IPS DF 4.7 (cell line): Measurements from ENCODE around the gene MYH3.

ENCODE experiments used
- DNase-seq: peaks from one replicate; pipeline ENCODE4 v3.0.0-alpha.2; 2013; ENCODE audit warnings: low spot score; ENCODE audit errors: extremely low read depth

MYH3 gene

DNA sequence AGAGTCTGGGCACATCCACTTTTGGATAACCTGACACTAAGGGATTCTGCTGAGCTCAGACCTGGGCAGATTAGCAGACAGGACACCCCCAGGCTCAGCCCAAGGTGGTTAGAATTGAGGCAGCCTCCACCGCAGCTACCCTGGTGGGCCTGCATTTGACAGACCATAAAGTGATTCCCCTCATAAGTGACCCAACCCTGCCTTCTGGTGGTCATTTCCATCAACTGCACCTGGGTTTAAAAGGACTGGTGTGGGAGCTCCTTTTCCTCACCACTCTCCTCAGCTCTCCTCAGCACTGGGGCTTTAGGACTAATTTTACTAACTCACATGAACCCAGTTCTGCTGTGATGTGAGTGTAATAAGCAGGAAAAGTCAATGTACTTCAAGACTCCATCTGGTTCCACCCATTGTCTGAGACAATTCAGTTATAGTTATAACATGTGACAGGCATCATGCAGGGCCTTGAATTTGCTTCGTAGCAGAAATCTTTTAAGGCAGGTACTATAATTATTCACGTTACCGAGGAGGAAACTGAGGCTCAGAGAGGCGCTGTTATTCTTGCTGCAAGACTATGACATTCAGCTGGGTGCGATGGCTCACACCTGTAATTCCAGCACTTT is 42.5 kb downstream of the MYH3 start:
- DNase-seq = no peak

DNA sequence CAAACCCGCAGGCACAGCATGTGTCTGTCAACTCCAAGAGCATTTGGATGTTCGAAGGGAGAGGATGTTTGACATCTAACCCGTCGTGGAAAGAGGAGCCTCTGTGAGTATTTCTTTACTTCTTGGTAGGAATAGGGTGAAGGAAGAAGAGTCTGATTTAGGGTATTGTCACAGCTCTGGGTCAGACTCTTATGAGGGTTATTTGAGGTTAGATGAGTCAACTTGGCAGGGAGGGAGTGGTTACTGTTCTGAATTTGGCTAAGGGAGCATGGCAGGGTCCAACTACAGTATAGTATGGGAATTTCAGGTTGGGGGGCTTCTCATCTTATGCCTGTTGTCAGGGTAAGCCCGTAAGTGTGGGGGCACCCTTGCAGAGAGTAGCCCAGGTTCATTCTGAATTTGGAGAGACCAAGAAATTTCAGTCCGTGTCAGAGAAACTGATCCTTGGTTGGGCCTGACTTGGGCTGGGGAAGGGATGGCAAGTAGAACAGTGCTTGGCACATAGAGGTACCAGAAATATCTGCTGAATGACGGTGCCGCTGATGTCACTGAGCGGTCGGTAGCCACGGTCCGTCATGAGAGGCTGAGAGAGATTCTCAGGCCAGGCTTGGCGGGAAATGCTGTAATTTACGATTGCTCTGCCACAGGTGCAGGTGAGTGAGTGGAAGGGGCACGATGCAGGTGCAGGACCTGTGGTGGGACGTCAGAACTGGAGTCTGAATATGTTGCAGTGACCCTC is 43.2 kb downstream of the MYH3 start:
- no peak for DNase-seq

DNA sequence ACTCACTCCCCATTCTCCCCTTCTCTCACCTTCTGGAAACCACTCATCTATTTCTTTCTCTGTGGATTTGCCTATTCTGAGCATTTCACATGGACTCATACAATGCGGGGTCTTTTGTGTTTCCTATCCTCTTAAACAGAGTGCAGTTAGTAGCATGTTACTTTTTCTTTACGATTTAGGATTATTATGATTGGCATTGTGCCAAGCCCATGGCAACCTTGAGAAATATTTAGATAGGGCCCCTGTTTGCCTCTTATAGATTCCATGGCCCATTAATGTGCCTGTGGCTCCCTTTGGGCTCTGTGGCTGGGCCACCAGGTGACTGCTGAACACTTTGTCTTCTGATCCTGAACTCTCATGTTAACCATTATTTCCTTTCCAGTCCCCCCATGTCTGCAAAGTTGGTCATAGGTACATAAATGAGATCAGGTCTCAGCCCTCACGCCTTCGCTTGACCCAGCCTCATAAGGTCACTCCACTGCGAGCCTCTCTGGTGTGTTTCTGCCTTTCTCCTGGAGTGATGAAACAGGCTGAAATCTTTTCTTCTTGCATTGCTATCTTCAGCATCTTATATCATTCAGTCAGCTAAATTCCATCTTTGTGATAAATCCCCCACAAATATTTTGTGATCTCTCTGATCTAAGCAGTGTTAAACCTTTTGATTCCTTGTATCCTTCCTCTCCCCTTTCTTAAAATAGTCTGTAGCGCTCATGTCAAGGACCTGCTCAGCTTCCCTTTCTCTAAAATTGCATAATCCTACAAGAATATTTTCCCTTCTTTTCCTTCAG is 44.0 kb downstream of the MYH3 start:
- DNase-seq = no peak

DNA sequence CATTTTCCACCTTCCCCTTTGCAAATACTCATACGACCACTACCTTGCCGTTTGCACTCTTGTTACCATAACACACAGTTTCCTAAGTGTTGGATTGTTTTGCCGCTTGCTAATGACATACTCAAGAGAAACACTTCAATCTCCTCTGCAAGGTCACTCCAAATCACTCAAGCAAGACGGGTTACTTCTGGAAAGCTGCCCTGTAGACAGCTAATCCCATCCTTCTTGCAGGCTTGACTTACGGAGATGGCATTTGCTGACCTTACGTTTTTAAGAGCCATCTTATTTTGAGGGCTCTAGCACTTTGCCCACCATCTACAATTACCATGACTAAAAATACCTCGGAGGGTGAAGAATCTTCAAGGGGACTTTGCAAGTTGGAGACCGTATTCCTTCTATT is 46.2 kb downstream of the MYH3 start:
- DNase-seq = no peak

DNA sequence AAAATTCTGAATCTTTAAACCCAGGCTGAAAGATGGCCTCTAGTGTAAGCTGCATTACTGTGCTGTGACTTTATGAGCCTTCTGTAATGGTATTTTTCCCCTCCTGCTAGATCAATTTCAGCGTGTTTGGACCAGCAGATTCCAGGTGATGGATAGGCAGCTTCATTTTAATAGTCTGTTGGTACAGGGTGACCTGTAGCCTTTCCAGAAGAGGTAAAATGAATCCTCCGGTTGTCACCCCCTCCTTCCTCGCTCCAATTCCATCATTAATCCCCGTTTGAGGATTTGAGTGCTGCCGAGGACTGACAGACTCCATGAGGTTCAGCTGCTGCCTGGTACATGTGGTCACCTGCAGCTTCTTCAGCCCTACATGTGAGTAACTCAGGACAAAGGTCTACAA is 48.9 kb downstream of the MYH3 start:
- DNase-seq = no peak

DNA sequence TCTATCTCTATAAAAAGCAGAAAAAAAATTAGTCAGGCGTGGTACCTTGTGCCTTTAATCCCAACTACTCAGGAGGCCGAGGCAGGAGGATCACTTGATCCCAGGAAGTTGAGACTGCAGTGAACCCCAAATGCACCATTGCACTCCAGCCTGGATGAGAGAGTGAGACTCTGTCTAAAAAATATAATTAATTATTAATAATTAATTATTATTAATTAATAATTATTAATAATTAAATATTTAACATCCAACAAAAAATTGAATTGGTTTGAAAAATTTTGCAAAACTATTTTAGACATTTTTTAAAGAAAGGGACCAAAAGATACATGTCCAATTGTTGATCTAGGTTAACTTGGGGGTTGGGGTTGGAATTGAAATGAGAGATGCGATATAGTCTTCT is 51.0 kb downstream of the MYH3 start:
- DNase-seq = no peak

DNA sequence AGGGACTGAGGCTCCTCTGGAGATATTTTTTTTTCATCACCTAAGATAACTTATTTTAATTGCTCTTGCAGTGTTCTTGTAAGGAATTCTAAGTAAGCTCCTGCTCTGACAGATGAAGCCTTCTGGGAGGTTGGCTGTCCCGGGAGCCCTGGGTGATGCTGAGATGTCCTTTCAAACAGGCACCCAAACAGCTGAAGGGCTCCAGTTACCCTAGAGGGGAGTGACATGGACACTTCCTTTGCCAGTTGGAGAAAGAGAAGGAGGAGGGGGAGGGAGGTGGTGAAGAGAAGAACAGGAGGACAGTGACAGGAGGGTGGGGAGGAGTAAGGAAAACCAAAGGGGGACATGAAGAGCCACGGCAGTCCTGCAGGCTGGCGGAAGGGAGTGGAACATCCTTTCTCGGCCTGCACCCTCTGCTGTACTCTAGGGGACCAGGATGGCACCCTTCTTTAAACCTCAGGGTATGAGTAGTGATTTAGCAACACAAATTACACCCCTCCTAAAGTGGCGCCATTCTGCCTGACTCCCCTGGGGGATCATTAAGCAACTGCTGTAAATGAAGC is 51.8 kb downstream of the MYH3 start:
- DNase-seq = no peak

DNA sequence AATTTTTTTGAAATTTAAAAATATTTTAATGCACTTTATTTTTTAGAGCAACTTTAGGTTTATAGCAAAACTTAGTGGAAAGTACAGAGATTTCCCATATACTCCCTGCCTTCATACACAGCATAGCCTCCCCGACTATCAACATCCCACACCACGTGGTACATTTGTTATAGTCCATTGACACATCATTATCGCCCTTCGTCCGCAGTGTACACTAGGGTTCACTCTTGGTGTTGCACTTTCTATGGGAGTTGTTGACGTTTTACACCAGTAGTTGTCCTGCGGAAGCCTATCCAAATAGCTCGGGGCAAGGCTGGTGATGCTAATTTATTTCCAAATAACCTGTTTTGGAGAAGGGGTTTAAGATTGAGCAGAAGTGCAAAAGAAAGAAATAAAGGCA is 52.6 kb downstream of the MYH3 start:
- DNase-seq = no peak

DNA sequence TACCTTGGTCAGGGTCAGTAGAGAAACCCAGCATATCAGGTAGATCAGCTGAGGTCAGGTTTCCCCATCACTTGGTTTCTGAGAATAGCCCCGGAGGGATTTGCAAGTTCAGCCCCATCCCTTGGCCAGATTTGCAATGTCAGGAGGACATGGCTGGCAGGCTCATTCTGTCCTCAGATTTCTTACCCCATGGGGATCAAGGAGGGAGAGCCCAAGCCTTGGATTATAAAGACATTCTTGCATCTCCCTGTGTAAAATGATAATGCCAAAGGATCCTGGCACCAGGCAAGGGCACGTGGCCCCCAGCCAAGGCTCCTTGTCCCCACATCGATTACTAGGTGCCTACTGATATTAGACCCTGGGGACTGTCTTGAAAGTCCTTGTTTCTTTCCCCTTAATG is 53.2 kb downstream of the MYH3 start:
- DNase-seq = no peak

DNA sequence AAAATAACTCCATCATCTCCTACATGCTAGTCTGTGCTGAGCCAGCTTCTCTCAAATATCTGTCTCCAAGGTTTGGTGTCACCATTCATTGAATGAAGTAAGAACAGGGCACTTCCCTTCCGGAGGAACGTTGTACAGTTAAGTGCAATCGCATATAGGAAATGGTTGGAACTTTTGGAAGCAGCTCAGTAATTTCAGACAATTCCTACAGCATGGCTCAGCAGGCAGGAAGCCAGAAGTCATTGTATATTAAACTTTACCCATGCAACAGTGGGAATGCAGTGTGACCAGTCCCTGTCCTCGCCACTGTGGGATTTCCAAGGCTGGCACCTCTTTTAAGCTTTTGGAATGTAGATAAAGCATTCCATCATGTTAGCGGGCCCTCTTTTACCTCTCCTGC is 56.5 kb downstream of the MYH3 start:
- no peak for DNase-seq

DNA sequence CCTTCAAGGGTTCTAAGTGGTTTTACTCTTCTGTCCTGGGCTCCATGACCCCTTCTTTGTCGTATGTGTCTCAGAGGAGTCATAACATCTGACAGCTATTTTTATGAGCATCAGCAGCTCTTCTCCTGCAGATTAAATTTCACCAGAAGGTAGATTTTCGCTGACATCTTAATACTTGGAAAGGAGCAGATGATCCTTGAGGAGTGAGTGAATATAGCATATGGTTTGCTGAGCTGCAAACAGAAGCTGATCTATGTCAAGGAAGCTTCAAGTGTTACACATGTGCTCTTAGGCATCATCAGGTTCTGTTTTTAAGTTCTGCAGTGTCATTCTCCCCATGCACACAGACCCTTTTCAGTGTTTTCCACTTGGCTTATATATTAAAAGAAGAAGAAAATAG is 58.5 kb downstream of the MYH3 start:
- no peak for DNase-seq

DNA sequence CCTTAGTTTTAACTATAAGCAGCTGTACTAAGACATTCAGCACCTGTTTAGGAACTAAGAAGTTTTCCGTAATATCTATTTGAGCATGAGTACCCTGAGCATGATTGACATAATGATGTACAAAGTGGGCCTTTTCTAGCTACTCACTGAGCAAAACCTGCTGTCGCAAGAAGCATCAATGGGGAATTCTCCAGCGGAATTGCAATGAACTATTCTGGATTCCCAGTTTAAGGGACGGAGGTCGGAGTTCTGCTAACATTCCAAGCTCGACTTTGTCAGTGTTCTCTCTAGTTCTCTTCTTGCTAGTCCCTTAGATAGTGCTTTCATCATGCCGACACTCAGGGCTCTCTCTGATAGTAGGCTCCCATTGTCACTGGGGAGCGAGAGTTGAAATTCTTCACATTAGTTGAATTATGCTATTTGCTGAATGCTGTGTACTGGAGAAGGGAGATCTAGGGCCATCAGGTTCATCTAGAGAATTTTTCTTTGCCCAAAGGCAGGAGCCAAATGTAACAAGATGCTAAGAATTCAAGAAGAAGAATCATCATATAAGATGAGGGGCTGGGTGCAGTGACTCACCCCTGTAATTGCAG is 67.5 kb downstream of the MYH3 start:
- no peak for DNase-seq

DNA sequence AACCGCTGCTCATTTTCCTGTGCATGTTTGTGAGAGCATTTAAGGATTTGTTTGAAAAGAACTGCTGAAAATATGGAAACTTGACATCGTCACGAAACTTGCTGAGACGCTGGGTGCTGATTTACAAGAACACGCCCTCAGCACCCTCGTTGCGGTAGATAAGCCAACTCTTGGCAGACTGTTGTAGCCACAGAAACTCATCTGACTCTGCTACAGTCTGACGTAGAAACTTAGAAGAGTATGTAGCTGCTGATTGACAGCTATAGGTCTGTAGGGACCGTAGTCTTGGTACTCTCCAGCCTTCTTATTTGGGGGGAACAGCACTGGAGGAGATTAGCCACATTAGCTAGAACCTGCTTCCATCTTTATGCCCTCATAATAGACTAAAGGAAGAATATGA is 71.6 kb downstream of the MYH3 start:
- no peak for DNase-seq

DNA sequence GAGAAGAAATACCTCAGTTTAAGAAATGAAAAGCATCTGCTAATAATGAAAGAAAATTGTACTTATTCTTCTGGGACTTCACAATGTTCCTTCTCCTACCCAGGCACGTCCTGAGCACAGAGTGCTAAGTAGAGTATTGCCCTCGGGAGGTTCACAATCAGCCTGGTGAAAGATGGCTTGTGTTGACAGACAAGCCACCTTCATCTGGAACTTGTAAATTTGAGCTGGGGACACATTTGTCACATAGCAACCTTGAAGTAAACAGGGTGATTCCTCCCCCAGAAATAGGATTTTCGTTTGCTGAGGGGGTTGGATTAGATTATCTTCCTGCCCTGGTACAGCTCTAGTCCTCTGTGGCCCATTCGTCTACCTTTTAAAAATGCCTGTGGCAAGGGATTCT is 73.3 kb downstream of the MYH3 start:
- no peak for DNase-seq

DNA sequence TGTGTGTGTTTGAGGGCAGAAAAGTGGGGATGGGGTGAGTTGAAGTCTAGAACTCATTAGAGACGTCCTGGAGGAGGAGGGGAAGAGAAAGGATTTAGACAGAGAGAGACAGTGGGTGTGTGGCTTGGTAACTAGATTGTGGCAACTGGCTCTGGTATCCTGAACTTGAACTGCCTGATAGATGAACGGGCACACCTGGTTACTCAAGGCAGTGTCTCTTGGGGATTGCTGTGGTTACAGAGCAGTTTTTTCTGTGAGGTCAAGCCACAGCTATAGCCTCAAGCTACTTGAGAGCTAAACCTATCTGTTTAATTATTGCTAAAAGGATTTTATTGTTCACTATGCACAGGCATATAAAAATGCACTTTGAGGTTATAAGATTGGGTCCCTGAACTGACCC is 77.8 kb downstream of the MYH3 start:
- DNase-seq = no peak
